HG03354 (cell line): ENCODE results near the gene CTRB2.

Source experiments
- ATAC-seq: cut with Tn5 transposase; IDR thresholded peaks from one replicate; pipeline ENCODE4 v1.9.1; 2021; ENCODE audit warnings: mild to moderate bottlenecking; ENCODE audit not compliant: unreplicated experiment, poor library complexity, severe bottlenecking

CTRB2 gene

DNA sequence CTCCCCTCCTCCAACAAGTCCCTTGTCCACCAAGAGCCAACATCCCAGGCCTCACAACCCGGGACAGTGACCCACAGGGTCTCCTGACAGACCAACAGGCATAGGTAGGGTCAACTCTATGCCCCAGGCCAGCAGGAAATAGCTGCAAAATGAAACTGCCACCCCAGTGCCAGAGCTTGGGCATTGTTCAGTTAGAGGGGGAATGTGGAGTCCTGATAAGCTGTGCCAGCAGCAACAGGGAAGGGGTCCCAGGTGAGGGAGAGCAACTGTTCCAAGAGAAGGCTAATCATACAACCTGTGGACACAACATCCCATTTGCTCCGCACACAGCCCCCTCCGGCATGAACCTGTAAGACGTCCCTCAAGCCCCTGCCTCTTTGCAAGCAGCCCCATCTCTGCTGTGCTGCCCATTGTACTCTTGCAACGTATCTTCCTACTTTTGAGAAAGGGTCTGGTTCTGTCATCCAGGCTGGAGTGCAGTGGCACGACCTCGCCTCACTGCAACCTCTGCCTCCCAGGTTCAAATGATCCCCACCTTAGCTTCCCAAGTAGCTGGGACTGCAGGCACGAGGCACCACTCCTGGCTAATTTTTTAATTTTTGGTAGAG lies 17.2 kb downstream of the CTRB2 start:
- no peak for ATAC-seq

DNA sequence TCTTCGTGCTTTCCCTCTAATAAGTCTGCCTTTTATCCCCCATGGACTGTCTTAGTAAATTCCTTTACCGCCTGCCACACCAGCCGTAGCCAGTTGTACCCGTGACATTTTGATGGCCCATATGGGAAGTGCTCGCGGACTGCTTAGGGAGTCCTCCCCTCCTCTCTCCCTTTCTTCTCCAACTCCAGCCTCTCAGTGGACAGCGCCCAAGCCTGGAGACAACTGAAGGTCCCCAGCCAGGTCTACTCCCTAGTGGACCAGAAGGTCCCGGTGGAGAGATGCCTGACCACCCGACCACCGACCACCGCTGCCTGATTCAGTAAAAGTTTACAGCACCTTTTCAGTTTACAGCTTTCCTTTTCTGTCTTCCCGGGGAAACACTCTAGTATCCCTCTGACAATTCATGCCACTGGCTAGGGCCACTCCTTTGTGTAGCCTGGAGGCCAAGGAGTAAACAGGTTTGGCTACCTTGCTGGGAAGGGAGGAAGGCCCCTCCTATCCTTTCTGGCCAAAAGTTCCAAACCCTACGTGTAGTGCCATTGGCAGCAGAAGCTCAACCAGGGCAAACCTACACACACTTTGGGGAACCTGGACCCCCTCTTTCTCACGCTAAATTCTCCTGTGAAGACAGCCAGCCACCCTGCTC lies 18.0 kb downstream of the CTRB2 start:
- no peak for ATAC-seq

DNA sequence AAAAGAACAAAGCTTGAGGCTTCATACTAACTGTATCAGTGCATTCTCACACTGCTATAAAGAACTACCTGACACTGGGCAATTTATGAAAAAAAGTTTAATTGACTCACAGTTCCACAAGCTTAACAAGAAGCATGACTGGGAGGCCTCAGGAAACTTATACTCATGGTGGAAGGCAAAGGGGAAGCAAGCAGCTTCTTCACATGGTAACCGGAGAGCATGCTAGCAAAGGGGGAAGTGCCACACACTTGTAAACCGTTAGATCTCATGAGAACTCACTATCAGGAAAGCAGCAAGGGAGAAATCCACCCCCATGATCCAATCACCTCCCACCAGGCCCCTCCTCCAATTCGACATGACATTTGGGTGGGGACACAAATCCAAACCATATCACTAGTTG lies 25.3 kb downstream of the CTRB2 start:
- ATAC-seq, result no peak

DNA sequence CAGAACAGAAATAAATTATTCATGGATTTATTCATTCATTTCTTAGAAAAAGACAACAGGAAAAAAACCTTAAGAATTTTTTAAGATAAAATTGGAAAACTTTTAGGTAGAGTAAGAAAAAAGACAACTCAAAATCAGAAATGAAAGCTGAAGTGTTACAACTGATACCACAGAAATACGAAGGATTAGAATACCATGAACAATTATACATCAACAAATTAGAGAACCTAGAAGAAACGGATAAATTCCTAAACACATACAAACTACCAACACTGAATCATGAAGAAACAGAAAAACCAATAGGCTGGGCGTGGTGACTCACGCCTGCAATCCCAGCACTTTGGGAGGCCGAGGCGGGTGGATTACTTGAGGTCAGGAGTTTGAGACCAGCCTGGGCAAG lies 27.8 kb downstream of the CTRB2 start:
- ATAC-seq, result no peak

DNA sequence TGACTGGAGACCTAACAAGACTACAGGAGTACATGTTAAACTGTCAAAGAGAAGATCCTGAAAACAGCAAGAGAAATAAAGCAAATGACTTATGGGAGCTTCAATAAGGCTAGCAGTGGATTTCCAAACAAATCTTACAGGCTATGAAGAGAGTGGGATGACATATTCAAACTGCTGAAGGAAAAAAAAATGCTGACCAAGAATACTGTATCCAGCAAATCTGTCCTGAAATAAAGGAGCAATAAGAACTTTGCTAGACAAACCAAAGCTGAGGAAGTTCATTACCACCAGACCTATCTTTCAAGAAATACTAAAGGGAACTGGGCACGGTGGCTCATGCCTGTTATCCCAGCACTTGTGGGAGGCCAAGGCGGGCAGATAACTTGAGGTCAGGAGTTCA lies 30.0 kb downstream of the CTRB2 start:
- ATAC-seq, result no peak

DNA sequence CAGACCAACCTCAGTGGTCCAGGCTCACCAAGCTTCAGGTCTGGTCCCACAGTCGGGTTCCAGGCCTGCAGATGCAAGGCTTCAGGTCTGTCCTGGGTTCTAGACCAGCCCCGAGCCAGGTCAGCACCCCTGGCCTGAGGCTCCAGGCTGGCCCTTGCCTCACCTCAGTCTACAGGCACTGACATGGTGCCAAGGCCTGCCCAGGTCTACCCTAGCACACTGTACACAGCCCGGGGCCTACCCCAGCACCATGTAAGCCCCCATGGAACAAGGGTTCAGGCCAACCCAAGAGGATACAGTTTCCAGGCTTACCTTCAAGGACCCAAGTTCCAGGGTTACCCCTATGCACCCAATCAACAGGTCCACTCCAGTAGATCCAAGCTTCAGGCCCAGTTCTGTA lies 31.9 kb downstream of the CTRB2 start:
- no peak for ATAC-seq

DNA sequence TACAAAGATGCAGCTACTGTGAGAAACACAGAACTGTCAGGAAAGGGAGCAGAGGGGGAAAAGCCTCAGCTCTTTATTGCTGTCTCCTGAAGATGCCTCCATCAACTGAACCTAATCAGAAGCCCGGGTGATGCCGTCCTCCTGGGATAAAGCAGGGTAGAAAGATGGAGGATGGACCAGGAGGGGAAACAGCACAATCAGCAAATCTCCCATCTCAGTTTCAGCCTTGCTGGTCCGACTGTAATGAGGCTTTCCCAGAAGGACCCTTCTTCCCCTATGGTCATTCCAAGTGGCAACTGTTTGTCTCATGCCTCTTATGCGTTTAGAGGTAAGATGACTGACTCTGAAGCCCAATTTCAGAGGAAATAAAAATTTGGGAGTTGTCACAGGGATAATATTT lies 34.4 kb downstream of the CTRB2 start:
- no peak for ATAC-seq

DNA sequence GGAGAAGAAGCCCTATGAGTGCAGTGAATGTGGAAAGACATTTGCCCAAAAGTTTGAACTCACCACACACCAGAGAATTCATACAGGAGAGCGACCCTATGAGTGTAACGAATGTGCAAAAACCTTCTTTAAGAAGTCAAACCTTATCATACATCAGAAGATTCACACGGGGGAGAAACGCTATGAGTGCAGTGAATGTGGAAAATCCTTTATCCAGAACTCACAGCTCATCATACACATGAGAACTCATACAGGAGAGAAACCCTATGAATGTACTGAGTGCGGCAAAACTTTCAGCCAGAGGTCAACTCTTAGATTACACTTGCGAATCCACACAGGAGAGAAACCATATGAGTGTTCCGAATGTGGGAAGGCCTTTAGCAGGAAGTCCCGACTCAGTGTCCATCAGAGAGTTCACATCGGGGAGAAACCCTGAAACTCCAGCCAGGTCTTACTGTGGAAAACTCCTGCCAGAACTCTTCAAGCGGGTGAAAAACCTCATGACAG lies 37.0 kb downstream of the CTRB2 start:
- no peak for ATAC-seq

DNA sequence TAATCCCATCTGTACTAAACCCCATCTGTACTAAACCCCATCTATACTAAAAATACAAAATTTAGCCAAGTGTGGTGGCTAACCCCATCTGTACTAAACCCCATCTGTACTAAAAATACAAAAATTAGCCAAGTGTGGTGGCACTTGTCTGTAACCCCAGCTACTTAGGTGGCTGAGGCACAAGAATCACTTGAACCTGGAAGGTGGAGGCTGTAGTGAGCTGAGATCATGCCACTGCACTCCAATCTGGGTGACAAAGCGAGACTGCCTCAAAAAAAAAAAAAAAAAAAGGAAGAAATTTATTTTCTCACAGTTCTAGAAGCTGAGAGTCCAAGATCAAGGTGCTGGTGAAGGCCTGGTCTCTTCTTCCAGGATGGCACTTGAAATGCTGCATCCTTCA lies 46.6 kb downstream of the CTRB2 start:
- no peak for ATAC-seq
